ENCODE results near the gene HGFAC. TPM values are rescaled to one million over a fixed set of nuclear protein-coding genes. Genes with fewer than 3 reads are reported as not detected.

Gene HGFAC
- total and polyA plus RNA-seq, 10 of the 15 experiments (the other 5 are each of a cell fraction or from before 2014, with no cell fraction given) = 0.38 TPM; not detected in 9

DNA sequence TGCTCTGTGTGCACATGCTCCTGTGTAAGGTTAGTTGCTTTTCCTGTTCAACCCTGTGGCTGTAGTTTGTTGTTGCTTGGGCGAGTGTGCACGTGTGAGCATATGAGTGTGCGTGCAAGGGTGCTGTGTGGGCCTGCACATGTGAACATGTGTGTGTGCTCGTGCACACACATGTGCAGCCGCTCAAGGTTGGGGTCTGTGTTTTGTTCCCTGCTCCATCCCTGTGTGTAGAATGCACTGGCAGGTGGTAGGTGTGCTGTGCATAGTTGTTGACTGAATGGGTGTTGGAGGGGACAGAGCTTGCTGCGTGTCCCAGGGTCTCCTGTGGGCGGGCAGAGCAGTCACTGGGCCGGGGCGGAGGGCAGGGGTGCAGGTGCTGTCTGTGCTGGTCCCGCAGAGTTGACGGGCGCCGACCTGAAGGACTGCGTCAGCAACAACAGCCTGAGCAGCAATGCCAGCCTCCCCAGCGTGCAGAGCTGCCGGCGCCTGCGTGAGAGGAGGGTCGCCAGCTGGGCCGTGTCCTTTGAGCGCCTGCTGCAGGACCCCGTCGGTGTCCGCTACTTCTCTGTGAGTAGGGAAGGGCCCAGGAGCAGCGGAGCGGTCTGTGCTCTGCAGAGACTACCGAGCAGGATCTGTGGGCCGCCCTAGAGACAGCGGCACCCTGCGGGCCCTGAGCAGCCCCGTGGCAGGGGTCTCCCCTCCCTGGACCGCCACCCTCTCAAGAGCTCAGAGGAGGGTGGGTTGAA lies 27.9 kb upstream of the HGFAC start:
- RAD21 ChIA-PET (ENCODE audit: unreplicated experiment) = no interaction called here
- TF ChIP-seq TCF3 (IDR thresholded peaks at IDR 0.05; ENCODE audit: borderline replicate concordance, insufficient read depth, low read depth, low read length) (no peak), EED (IDR thresholded peaks at IDR 0.05; ENCODE audit: low read depth) (no peak), MEF2A (IDR thresholded peaks at IDR 0.05; ENCODE audit: insufficient read depth, low read depth, low read length) (no peak), MXI1 (IDR thresholded peaks at IDR 0.05; ENCODE audit: low read depth, low read length) (no peak), GABPA (IDR thresholded peaks at IDR 0.05; ENCODE audit: low read depth) (no peak)
- TF ChIP-seq, protein P1, sequence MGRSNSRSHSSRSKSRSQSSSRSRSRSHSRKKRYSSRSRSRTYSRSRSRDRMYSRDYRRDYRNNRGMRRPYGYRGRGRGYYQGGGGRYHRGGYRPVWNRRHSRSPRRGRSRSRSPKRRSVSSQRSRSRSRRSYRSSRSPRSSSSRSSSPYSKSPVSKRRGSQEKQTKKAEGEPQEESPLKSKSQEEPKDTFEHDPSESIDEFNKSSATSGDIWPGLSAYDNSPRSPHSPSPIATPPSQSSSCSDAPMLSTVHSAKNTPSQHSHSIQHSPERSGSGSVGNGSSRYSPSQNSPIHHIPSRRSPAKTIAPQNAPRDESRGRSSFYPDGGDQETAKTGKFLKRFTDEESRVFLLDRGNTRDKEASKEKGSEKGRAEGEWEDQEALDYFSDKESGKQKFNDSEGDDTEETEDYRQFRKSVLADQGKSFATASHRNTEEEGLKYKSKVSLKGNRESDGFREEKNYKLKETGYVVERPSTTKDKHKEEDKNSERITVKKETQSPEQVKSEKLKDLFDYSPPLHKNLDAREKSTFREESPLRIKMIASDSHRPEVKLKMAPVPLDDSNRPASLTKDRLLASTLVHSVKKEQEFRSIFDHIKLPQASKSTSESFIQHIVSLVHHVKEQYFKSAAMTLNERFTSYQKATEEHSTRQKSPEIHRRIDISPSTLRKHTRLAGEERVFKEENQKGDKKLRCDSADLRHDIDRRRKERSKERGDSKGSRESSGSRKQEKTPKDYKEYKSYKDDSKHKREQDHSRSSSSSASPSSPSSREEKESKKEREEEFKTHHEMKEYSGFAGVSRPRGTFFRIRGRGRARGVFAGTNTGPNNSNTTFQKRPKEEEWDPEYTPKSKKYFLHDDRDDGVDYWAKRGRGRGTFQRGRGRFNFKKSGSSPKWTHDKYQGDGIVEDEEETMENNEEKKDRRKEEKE (IDR thresholded peaks at IDR 0.05) = no peak
- TF ChIP-seq, protein P2, sequence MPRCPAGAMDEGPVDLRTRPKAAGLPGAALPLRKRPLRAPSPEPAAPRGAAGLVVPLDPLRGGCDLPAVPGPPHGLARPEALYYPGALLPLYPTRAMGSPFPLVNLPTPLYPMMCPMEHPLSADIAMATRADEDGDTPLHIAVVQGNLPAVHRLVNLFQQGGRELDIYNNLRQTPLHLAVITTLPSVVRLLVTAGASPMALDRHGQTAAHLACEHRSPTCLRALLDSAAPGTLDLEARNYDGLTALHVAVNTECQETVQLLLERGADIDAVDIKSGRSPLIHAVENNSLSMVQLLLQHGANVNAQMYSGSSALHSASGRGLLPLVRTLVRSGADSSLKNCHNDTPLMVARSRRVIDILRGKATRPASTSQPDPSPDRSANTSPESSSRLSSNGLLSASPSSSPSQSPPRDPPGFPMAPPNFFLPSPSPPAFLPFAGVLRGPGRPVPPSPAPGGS (IDR thresholded peaks at IDR 0.05; ENCODE audit: borderline replicate concordance, insufficient read depth, low read depth, low read length, poor library complexity, severe bottlenecking) = no peak
- TF ChIP-seq, protein P3, sequence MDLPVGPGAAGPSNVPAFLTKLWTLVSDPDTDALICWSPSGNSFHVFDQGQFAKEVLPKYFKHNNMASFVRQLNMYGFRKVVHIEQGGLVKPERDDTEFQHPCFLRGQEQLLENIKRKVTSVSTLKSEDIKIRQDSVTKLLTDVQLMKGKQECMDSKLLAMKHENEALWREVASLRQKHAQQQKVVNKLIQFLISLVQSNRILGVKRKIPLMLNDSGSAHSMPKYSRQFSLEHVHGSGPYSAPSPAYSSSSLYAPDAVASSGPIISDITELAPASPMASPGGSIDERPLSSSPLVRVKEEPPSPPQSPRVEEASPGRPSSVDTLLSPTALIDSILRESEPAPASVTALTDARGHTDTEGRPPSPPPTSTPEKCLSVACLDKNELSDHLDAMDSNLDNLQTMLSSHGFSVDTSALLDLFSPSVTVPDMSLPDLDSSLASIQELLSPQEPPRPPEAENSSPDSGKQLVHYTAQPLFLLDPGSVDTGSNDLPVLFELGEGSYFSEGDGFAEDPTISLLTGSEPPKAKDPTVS (IDR thresholded peaks at IDR 0.05; ENCODE audit: low read depth, low read length) = no peak
- TF ChIP-seq, protein P4, sequence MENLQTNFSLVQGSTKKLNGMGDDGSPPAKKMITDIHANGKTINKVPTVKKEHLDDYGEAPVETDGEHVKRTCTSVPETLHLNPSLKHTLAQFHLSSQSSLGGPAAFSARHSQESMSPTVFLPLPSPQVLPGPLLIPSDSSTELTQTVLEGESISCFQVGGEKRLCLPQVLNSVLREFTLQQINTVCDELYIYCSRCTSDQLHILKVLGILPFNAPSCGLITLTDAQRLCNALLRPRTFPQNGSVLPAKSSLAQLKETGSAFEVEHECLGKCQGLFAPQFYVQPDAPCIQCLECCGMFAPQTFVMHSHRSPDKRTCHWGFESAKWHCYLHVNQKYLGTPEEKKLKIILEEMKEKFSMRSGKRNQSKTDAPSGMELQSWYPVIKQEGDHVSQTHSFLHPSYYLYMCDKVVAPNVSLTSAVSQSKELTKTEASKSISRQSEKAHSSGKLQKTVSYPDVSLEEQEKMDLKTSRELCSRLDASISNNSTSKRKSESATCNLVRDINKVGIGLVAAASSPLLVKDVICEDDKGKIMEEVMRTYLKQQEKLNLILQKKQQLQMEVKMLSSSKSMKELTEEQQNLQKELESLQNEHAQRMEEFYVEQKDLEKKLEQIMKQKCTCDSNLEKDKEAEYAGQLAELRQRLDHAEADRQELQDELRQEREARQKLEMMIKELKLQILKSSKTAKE (IDR thresholded peaks at IDR 0.05; ENCODE audit: low read depth, poor library complexity, severe bottlenecking) = no peak
- TF ChIP-seq, protein P5, sequence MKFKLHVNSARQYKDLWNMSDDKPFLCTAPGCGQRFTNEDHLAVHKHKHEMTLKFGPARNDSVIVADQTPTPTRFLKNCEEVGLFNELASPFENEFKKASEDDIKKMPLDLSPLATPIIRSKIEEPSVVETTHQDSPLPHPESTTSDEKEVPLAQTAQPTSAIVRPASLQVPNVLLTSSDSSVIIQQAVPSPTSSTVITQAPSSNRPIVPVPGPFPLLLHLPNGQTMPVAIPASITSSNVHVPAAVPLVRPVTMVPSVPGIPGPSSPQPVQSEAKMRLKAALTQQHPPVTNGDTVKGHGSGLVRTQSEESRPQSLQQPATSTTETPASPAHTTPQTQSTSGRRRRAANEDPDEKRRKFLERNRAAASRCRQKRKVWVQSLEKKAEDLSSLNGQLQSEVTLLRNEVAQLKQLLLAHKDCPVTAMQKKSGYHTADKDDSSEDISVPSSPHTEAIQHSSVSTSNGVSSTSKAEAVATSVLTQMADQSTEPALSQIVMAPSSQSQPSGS (IDR thresholded peaks at IDR 0.05; ENCODE audit: low read length) = no peak

More for the DNA sequence above, 27.9 kb upstream of the HGFAC start:
- H3K9ac ChIP-seq (ENCODE audit: control insufficient read depth, insufficient read depth, low read length) = no peak overlapping the region
- H3K27ac ChIP-seq (ENCODE audit: control insufficient read depth, insufficient read depth) = no peak overlapping the region
- FAIRE-seq (no peak), DNase-seq (ENCODE audit: low read depth, low spot score) (no peak), ATAC-seq (no peak)
- H3K9me3 ChIP-seq (replicated peaks; ENCODE audit: control insufficient read depth, insufficient read depth, low read length) = no peaks in the 10 kb centered on the region
- no peaks in the 10 kb centered on the region; the same call in 1 of the 2 replicates for H3K4me1 ChIP-seq (ENCODE audit: control insufficient read depth, insufficient read depth, low read length)
- CTCF ChIA-PET = interaction anchor here (0.6 kb wide), 1 partner anchor 68 kb away, joined by 3 read pairs; no protein-coding TSS in a partner anchor
- no peaks in the 10 kb centered on the region; a peak in 1 of 4 replicates for H3K27me3 ChIP-seq (replicated peaks in 1 of 2; ENCODE audit: control insufficient read depth in 2 of 2, insufficient read depth in 2 of 2, low read length in 1 of 2)
- intact Hi-C loops (cut with micrococcal nuclease; ENCODE audit: unreplicated experiment) = no loop called here
- H3K79me2 ChIP-seq (ENCODE audit: control insufficient read depth, insufficient read depth, low read length) = no peaks in the 10 kb centered on the region
- POLR2A ChIA-PET = no interaction called here
- no TSS peak for BruUV-seq (replicated peaks)
- in situ Hi-C loops (cut with MboI) = no loop called here
- no peak overlapping the region for H2AFZ ChIP-seq (ENCODE audit: control insufficient read depth, low read depth, low read length)
- H3K4me2 ChIP-seq (ENCODE audit: control insufficient read depth, insufficient read depth) = no peak overlapping the region
- H4K20me1 ChIP-seq (ENCODE audit: control insufficient read depth, insufficient read depth) = no peaks in the 10 kb centered on the region; the same call in 1 of the 2 replicates
- 53% methylated on average over 32 of the region's 32 CpGs for WGBS (ENCODE audit: insufficient coverage, insufficient replicate concordance, low lambda C conversion rate, missing lambda C conversion rate)
- H3K4me3 ChIP-seq = no peak overlapping the region
- H3K36me3 ChIP-seq (ENCODE audit: control insufficient read depth in 2 of 2, insufficient read depth in 2 of 2, low read length in 1 of 2) = no peaks in the 10 kb centered on the region
- SMC1A ChIA-PET (ENCODE audit: uncharacterized antibody, unreplicated experiment) = no interaction called here

All from GM12878 (cell line).